Erythroblast (primary cell): ENCODE measurements around the gene AHR.

ENCODE experiments used
- GATA1 ChIP-seq: IDR thresholded peaks from 2 replicates; pipeline ENCODE4 v1.6.1; 2011; ENCODE audit warnings: low read depth, mild to moderate bottlenecking, control low read depth, low read length, moderate library complexity
- POLR2A ChIP-seq: IDR thresholded peaks from 2 replicates; pipeline ENCODE4 v1.6.1; 2011; ENCODE audit warnings: mild to moderate bottlenecking, low read length

- no peak for TF ChIP-seq POLR2A
- no peak for TF ChIP-seq GATA1
Measured at GRCh38 chr7:17299483-17299991, 1.1 kb downstream of the AHR start.
